ENCODE measurements around the gene PHACTR3.

PHACTR3 gene

GRCh38 chr20:59784791-59785668 lies 180.7 kb downstream of the PHACTR3 start:
- no peaks in the 10 kb centered on the region for H3K27me3 ChIP-seq (ENCODE audit: insufficient read depth, poor library complexity, severe bottlenecking)
- ATAC-seq (ENCODE audit: low read depth) (no peak), DNase-seq (ENCODE audit: low spot score) (peak; percentile 63)
- H3K27ac ChIP-seq (ENCODE audit: poor library complexity, severe bottlenecking): no peak overlapping the region
- TF ChIP-seq CTCF (IDR thresholded peaks at IDR 0.05; ENCODE audit: poor library complexity, severe bottlenecking): no peak
- no peaks in the 10 kb centered on the region for H3K9me3 ChIP-seq (ENCODE audit: severe bottlenecking)
- H3K36me3 ChIP-seq (ENCODE audit: low read depth): no peaks in the 10 kb centered on the region
- no peaks in the 10 kb centered on the region for H3K4me1 ChIP-seq (ENCODE audit: insufficient read depth, poor library complexity, severe bottlenecking)
- H3K4me3 ChIP-seq (ENCODE audit: severe bottlenecking): no peak overlapping the region

GRCh38 chr20:59785669-59785959 lies 181.3 kb downstream of the PHACTR3 start:
- ATAC-seq (ENCODE audit: low read depth): no peak
- Histone ChIP-seq H3K27me3 (ENCODE audit: insufficient read depth, poor library complexity, severe bottlenecking) (no peaks in the 10 kb centered on the region), H3K27ac (ENCODE audit: poor library complexity, severe bottlenecking) (no peak overlapping the region), H3K36me3 (ENCODE audit: low read depth) (no peaks in the 10 kb centered on the region), H3K9me3 (ENCODE audit: severe bottlenecking) (no peaks in the 10 kb centered on the region), H3K4me1 (ENCODE audit: insufficient read depth, poor library complexity, severe bottlenecking) (no peaks in the 10 kb centered on the region), H3K4me3 (ENCODE audit: severe bottlenecking) (no peak overlapping the region)
- no peak for TF ChIP-seq CTCF (IDR thresholded peaks at IDR 0.05; ENCODE audit: poor library complexity, severe bottlenecking)
- no peak for DNase-seq (ENCODE audit: low spot score)

- no peak for TF ChIP-seq CTCF (IDR thresholded peaks at IDR 0.05; ENCODE audit: poor library complexity, severe bottlenecking)
- H3K27ac ChIP-seq (ENCODE audit: poor library complexity, severe bottlenecking): no peak overlapping the region
- no peaks in the 10 kb centered on the region for H3K27me3 ChIP-seq (ENCODE audit: insufficient read depth, poor library complexity, severe bottlenecking)
- no peaks in the 10 kb centered on the region for H3K4me1 ChIP-seq (ENCODE audit: insufficient read depth, poor library complexity, severe bottlenecking)
- H3K4me3 ChIP-seq (ENCODE audit: severe bottlenecking): no peak overlapping the region
- H3K9me3 ChIP-seq (ENCODE audit: severe bottlenecking): no peaks in the 10 kb centered on the region
- DNase-seq (ENCODE audit: low spot score): peak; percentile 71
- H3K36me3 ChIP-seq (ENCODE audit: low read depth): no peaks in the 10 kb centered on the region
- no peak for ATAC-seq (ENCODE audit: low read depth)
Observed at GRCh38 chr20:59785986-59786795, 181.9 kb downstream of the PHACTR3 start.

GRCh38 chr20:59786801-59787537 lies 182.6 kb downstream of the PHACTR3 start:
- no peak overlapping the region for H3K27ac ChIP-seq (ENCODE audit: poor library complexity, severe bottlenecking)
- H3K4me3 ChIP-seq (ENCODE audit: severe bottlenecking): no peak overlapping the region
- ATAC-seq (ENCODE audit: low read depth) (no peak), DNase-seq (ENCODE audit: low spot score) (peak; percentile 77)
- TF ChIP-seq CTCF (IDR thresholded peaks at IDR 0.05; ENCODE audit: poor library complexity, severe bottlenecking): no peak
- H3K27me3 ChIP-seq (ENCODE audit: insufficient read depth, poor library complexity, severe bottlenecking): no peaks in the 10 kb centered on the region
- no peaks in the 10 kb centered on the region for H3K36me3 ChIP-seq (ENCODE audit: low read depth)
- H3K9me3 ChIP-seq (ENCODE audit: severe bottlenecking): no peaks in the 10 kb centered on the region
- H3K4me1 ChIP-seq (ENCODE audit: insufficient read depth, poor library complexity, severe bottlenecking): no peaks in the 10 kb centered on the region
